Lower leg skin (tissue), 3 donors: ENCODE results near the gene ZNF296.

Source experiments
- POLR2A ChIP-seq, 2 donors: fragments of 450-650 bp; IDR thresholded peaks; one replicate each; pipeline ENCODE4 v1.6.1; 2016 to 2017; ENCODE audit warnings: antibody characterized with exemption in 2 of 2, mild to moderate bottlenecking in 1 of 2, moderate library complexity in 1 of 2
- TF ChIP-seq, protein P1 (sequence below), 3 donors: fragments of 450-650 bp; IDR thresholded peaks; one replicate each; pipeline ENCODE4 v1.5.1; 2016; ENCODE audit warnings: antibody characterized with exemption in 3 of 3, mild to moderate bottlenecking in 3 of 3, moderate library complexity in 2 of 3

DNA sequence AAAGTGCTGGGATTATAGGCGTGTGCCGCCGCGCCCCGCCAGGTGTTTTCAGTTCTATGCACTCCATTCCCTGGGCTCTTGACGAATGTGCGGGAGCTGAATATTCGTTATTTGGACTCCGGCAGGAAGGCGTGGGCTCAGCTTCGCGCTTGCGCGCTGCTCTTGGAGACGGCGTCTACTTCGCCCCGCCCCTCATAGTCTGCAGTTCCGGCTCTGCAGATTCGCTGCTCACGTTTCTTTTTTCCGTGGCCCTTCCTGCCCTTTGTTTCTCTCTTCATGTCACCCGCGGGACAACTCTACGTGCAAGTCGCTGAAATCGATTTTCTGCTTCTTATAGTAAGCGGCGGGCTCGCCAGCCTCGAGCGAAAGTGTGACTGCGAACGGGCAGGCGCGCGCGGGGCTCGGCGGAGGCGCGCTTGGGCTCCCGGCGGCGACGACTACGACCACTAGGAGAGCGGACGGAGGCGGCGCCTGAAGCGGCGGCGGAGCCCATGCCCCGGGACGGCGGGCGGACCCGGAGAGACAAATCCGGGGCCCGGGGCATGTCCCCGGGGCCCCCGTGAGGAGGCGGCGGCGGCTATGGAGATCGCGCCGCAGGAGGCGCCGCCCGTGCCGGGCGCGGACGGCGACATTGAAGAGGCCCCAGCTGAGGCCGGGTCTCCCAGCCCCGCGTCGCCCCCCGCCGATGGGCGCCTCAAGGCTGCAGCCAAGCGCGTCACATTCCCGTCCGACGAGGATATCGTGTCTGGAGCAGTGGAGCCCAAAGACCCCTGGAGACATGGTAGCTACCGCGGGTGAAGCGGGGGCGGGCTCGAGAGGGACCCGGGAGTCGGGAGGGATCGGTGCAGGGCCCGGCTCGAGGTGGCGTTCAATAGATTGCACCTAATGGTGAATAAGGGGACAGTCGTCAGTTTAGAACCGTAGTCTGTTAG, 16.7 kb upstream of the ZNF296 start, which contains the start of gene PPP1R37:
- TF ChIP-seq, protein P1, sequence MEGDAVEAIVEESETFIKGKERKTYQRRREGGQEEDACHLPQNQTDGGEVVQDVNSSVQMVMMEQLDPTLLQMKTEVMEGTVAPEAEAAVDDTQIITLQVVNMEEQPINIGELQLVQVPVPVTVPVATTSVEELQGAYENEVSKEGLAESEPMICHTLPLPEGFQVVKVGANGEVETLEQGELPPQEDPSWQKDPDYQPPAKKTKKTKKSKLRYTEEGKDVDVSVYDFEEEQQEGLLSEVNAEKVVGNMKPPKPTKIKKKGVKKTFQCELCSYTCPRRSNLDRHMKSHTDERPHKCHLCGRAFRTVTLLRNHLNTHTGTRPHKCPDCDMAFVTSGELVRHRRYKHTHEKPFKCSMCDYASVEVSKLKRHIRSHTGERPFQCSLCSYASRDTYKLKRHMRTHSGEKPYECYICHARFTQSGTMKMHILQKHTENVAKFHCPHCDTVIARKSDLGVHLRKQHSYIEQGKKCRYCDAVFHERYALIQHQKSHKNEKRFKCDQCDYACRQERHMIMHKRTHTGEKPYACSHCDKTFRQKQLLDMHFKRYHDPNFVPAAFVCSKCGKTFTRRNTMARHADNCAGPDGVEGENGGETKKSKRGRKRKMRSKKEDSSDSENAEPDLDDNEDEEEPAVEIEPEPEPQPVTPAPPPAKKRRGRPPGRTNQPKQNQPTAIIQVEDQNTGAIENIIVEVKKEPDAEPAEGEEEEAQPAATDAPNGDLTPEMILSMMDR (IDR thresholded peaks at IDR 0.05): no peak
- no peak for TF ChIP-seq POLR2A (IDR thresholded peaks at IDR 0.05)
